ENCODE data around the gene SLC44A2. TPM values are rescaled to one million over a fixed set of nuclear protein-coding genes. Genes with fewer than 3 reads are reported as not detected.

Gene SLC44A2
- total RNA-seq, 3 donors from 2014 or later (not counting 1 experiment from before 2014, with no cell fraction given), result 231 to 306 (median 279) TPM

DNA sequence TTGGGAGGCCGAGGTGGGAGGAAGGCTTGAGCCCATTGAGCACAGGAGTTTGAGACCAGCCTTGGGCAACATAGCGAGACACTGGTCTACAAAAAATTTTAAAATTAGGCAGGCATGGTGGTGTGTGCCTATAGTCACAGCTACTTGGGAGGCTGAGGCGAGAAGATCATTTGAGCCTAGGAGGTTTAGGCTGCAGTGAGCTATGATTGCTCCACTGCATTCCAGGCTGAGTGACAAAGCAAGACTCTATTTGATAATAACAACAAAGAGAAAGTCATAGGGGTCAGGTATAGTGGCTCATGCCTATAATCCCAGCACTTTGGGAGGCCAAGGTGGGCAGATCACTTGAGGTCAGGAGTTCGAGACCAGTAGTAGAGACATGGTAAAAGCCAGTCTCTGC lies 4.6 kb upstream of the SLC44A2 start:
- Mint-ChIP-seq H3K27me3 (ENCODE audit: low read depth in 2 of 2) (no peaks in the 10 kb centered on the region), H3K36me3 (no peaks in the 10 kb centered on the region), H3K4me3 (no peak overlapping the region), H3K4me1 (peaks cover 50 to 53% of the 10 kb centered on the region in 2 donors), H3K27ac (peak overlapping the region; percentile 66 to 86), H3K9me3 (no peaks in the 10 kb centered on the region)
- H3K27me3 ChIP-seq (ENCODE audit: control insufficient read depth, insufficient read depth, low read length), result no peaks in the 10 kb centered on the region
- no peak for DNase-seq
- WGBS (ENCODE audit: insufficient coverage), result 98% methylated on average over 4 of the region's 4 CpGs
- peaks cover 61% of the 10 kb centered on the region for H3K4me1 ChIP-seq (ENCODE audit: control insufficient read depth, insufficient read depth, low read length)
- H3K36me3 ChIP-seq (ENCODE audit: control insufficient read depth, insufficient read depth, low read length), result peaks cover 7% of the 10 kb centered on the region
- intact Hi-C loops (cut with micrococcal nuclease), result no loop called here
- H3K4me3 ChIP-seq (ENCODE audit: low read length), result no peak overlapping the region
- no peak for ATAC-seq
- H3K27ac ChIP-seq (ENCODE audit: low read length), result no peak overlapping the region
- H3K9me3 ChIP-seq (ENCODE audit: control insufficient read depth, insufficient read depth, low read length), result no peaks in the 10 kb centered on the region
- TF ChIP-seq, protein P1, sequence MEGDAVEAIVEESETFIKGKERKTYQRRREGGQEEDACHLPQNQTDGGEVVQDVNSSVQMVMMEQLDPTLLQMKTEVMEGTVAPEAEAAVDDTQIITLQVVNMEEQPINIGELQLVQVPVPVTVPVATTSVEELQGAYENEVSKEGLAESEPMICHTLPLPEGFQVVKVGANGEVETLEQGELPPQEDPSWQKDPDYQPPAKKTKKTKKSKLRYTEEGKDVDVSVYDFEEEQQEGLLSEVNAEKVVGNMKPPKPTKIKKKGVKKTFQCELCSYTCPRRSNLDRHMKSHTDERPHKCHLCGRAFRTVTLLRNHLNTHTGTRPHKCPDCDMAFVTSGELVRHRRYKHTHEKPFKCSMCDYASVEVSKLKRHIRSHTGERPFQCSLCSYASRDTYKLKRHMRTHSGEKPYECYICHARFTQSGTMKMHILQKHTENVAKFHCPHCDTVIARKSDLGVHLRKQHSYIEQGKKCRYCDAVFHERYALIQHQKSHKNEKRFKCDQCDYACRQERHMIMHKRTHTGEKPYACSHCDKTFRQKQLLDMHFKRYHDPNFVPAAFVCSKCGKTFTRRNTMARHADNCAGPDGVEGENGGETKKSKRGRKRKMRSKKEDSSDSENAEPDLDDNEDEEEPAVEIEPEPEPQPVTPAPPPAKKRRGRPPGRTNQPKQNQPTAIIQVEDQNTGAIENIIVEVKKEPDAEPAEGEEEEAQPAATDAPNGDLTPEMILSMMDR (IDR thresholded peaks at IDR 0.05), result no peak

DNA sequence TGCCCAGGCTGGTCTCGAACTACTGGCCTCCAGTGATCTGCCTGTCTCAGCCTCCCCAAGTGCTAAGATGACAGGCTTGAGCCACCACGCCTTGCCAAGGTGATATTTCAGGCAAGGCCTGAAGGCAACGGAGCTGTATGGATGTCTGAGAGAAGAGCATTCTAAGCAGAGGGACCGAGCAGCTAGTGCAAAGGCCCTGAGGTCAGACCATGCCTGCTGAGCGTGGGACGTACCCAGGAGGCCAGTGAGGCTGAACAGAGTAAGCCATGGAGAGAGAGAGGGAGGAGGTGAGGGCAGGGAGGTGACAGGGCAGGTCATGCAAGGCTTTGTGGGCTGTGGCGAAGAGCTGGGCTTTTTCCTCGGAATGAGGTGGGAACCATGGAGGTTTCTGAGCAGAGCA lies 3.4 kb upstream of the SLC44A2 start:
- H3K9me3 ChIP-seq (ENCODE audit: control insufficient read depth, insufficient read depth, low read length), result no peaks in the 10 kb centered on the region
- peak overlapping the region; percentile 21 for H3K4me3 Mint-ChIP-seq
- ATAC-seq, result no peak
- intact Hi-C loops (cut with micrococcal nuclease), result no loop called here
- no peak for DNase-seq
- peaks cover 52% of the 10 kb centered on the region for H3K4me1 ChIP-seq (ENCODE audit: control insufficient read depth, insufficient read depth, low read length)
- TF ChIP-seq, protein P1 (IDR thresholded peaks at IDR 0.05), result no peak
- peaks cover 48 to 54% of the 10 kb centered on the region in 2 donors for H3K4me1 Mint-ChIP-seq
- no peaks in the 10 kb centered on the region for H3K9me3 Mint-ChIP-seq
- H3K36me3 Mint-ChIP-seq, result no peaks in the 10 kb centered on the region
- no peaks in the 10 kb centered on the region for H3K27me3 ChIP-seq (ENCODE audit: control insufficient read depth, insufficient read depth, low read length)
- peak overlapping the region; percentile 86 to 89 for H3K27ac Mint-ChIP-seq
- H3K4me3 ChIP-seq (ENCODE audit: low read length), result no peak overlapping the region
- WGBS (ENCODE audit: insufficient coverage), result 95% methylated on average over 8 of the region's 8 CpGs
- no peaks in the 10 kb centered on the region for H3K27me3 Mint-ChIP-seq (ENCODE audit: low read depth in 2 of 2)
- peaks cover 7% of the 10 kb centered on the region for H3K36me3 ChIP-seq (ENCODE audit: control insufficient read depth, insufficient read depth, low read length)
- no peak overlapping the region for H3K27ac ChIP-seq (ENCODE audit: low read length)

DNA sequence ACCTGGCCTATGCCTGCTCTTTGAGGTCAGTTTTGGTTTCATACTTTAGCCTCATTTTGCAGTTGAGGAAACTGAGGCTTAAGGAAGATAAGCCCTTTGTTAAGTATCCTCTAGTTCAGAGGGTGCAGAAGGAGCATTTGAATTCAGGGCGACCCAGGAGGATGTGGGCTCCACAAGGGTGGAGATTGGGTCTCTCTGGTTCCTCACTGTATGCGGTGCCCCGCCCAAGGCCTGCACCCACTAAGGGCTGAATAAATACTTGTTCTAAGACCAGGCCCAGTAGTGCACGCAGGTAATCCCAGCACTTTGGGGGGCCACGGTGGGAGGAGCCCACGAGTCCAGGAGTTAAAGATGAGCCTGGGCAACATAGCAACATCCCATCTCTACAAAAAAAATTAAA lies 768 bp upstream of the SLC44A2 start:
- H3K36me3 ChIP-seq (ENCODE audit: control insufficient read depth, insufficient read depth, low read length), result peaks cover 28% of the 10 kb centered on the region
- TF ChIP-seq, protein P1 (IDR thresholded peaks at IDR 0.05), result no peak
- no peaks in the 10 kb centered on the region for H3K9me3 ChIP-seq (ENCODE audit: control insufficient read depth, insufficient read depth, low read length)
- WGBS (ENCODE audit: insufficient coverage), result 48% methylated on average over 6 of the region's 6 CpGs
- H3K27ac ChIP-seq (ENCODE audit: low read length), result peak overlapping the region; percentile 49
- Mint-ChIP-seq H3K4me3 (peak overlapping the region; percentile 83), H3K36me3 (no peaks in the 10 kb centered on the region), H3K9me3 (no peaks in the 10 kb centered on the region), H3K27ac (peak overlapping the region; percentile 80 to 89), H3K4me1 (peaks cover 42 to 47% of the 10 kb centered on the region in 2 donors), H3K27me3 (ENCODE audit: low read depth in 2 of 2) (no peaks in the 10 kb centered on the region)
- no peaks in the 10 kb centered on the region for H3K27me3 ChIP-seq (ENCODE audit: control insufficient read depth, insufficient read depth, low read length)
- H3K4me1 ChIP-seq (ENCODE audit: control insufficient read depth, insufficient read depth, low read length), result peaks cover 45% of the 10 kb centered on the region
- ATAC-seq (peak; percentile 77 to 86 (median 80)), DNase-seq (peak in 1 of 2 donors; percentile 40)
- H3K4me3 ChIP-seq (ENCODE audit: low read length), result no peak overlapping the region
- intact Hi-C loops (cut with micrococcal nuclease), result no loop called here

DNA sequence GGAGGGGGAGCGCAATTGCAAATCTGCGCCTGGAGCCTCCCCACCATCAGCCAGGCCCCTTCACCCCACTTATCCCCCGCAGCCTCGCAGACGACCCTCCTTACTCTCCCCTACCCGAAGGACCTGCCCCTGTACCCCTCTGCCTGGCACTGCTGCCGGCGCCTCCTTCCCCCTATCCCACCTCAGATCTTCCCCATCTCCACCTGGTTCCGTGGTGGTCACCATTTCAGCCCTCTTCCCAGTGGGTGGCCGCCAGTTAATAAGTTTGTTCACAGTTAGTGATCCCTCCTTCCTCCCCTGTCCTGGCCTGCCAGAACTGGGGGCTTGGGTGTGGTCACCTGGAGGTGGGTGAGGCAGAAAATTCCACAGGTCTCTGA lies 397 bp downstream of the SLC44A2 start:
- H3K4me3 ChIP-seq (ENCODE audit: low read length), result no peak overlapping the region
- H3K27me3 ChIP-seq (ENCODE audit: control insufficient read depth, insufficient read depth, low read length), result no peaks in the 10 kb centered on the region
- intact Hi-C loops (cut with micrococcal nuclease), result no loop called here
- H3K4me1 ChIP-seq (ENCODE audit: control insufficient read depth, insufficient read depth, low read length), result peaks cover 42% of the 10 kb centered on the region
- Mint-ChIP-seq H3K4me3 (peak overlapping the region; percentile 55), H3K9me3 (no peaks in the 10 kb centered on the region), H3K27ac (peak overlapping the region; percentile 68 to 74), H3K4me1 (peaks cover 37 to 44% of the 10 kb centered on the region in 2 donors), H3K36me3 (no peaks in the 10 kb centered on the region), H3K27me3 (ENCODE audit: low read depth in 2 of 2) (no peaks in the 10 kb centered on the region)
- 94% methylated on average over 9 of the region's 10 CpGs for WGBS (ENCODE audit: insufficient coverage)
- no peak for DNase-seq
- ATAC-seq, result no peak
- H3K27ac ChIP-seq (ENCODE audit: low read length), result no peak overlapping the region
- TF ChIP-seq, protein P1 (IDR thresholded peaks at IDR 0.05), result no peak
- peaks cover 31% of the 10 kb centered on the region for H3K36me3 ChIP-seq (ENCODE audit: control insufficient read depth, insufficient read depth, low read length)
- H3K9me3 ChIP-seq (ENCODE audit: control insufficient read depth, insufficient read depth, low read length), result no peaks in the 10 kb centered on the region

Data from natural killer cell (primary cell).